ENCODE measurements around the gene C1orf87.

C1orf87 gene, protein sequence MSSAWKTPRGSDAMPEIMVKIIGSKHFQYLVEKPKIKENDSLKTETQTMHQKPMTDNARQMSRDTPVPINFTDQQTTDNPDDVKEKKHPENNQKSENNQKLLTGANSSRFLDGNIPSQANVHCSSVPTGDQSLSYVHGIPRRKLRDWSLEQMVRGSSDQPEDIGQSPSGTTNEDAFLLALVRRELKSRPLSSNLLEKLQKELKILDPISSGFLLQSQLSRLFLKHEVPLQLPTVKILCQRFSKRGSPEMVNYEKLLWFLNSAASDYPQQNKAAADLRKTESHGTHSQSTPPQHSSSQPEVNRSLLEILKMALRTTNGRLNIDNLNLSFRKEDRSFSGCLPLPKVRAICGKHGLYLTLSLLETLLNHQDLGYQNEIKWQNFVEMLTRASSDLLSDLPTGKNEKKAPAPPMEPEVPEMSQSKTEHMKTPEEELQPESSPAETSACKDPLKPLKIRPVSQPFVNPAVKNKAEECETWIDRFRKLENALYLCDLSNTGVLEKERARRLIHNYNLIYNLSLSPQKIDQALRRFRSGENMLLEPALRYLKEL

DNA sequence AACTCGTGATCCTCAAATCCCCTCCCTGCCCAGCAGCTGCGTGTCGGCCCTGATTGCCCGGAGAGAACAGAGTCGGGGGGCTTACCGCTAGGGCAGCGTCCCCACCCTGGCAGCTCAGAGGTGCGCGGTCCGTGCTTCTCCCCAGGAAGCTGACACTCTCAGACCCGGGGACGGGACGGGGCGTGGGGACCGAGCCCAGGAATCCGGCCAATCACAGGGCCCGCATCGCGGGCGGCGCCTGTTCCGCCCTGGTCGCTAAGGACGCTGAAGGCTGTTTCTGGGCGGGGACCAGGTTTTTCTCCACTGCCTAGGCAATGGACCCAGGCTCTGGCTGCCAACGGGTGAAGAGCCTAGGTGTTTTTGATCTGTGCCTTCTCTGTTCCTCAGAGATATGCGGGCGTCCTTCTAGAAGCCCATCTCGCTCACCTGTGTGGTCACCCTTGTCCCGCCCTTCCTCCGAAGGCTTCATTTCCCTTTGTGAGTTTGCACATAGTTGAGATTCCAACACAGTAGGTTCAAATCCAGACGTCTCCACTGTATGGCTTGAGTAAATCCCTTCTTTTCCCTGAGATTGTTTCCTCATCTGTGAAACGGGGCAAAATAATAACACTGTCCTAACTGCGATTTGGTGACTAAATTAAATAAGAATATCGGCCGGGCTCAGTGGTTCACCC is at the start of gene C1orf87:
Gene C1orf87, minus strand, starts transcription at position 166 of the 674 bp plus-strand sequence. CDS start 1,127 bp downstream, outside the sequence.
- no peak for FAIRE-seq

DNA sequence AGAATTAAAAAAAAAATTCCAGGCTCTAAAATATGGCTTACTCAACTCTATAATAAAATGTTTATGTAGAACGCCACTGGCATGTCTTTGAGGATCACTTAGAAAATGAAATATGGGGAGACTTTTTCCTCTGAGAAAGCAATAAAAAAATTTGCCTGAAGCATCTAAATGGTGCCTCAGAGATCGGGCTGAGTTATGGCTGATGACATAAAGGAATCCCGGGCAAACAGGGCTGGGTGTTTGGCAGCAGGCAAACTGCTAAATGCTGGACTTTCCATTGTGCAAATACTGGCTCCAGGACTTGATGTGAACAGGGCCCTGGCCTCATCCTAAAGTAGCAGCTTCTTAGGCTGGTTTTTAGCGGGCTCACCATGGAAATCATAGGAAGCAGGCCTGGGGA is 44.5 kb upstream of the C1orf87 start:
- no peak for FAIRE-seq

DNA sequence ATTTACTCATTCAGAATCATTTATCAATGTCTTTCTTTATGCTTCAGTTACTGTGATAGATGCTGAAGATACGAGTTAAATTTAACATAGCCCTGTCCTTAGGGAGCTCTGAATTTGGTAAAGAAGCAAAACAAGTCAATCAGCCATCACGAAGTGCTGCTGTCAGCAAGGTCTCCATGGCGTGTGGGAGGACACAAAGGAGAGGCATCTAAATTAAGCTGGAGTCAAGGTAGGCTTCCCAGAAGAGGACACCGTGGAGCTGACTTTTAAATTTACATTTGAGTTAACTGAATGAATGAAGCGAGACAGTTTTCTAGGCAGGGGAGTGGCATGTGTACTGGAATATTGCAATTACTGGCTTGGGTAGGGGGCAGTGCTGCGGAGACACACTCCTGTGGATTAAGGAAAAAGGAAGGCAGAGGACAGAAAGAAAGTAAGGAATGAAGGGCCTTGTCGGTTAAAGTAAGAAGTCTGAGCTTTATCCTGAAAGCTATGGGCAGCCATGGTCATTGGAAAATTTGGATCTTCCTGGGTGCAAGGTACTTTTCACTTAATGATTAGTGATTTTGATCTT is 41.3 kb upstream of the C1orf87 start:
- no peak for FAIRE-seq

DNA sequence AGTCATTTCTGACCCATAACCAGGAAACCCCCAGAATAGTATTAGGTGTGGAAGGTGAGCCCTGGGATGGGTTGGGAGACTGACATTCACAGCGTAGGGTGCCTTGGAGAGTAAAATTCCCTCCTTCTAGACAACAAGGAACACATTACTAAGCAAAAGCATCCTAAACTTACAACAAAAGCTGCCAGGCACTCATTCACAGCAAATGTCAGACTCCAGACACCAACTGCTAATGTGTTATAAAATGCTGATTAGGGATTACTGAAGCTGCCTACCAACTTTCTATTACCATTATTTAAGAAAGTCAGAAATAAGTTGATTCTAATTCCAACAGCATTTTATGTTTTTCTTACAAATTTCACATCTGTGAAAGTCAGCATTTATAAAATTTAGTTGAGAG is 40.0 kb upstream of the C1orf87 start:
- FAIRE-seq = no peak

DNA sequence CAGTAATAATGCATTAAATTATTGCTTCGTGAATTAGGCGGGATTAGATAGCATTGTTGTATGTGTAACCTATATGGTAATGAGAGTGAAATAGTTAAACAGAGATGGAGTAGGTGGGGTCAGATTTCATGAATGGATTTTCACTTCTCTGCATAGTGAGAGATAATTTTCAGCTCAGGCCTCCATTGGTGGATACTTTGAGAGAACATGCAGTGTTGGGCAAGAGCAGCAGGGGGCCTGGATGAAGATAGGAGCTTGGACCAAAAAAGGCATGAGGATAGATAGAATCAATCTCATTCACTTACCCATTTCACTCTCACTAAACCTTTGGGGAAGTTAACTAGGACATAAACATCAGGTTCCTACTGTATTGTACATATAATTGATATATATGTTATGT is 39.5 kb upstream of the C1orf87 start:
- no peak for FAIRE-seq

DNA sequence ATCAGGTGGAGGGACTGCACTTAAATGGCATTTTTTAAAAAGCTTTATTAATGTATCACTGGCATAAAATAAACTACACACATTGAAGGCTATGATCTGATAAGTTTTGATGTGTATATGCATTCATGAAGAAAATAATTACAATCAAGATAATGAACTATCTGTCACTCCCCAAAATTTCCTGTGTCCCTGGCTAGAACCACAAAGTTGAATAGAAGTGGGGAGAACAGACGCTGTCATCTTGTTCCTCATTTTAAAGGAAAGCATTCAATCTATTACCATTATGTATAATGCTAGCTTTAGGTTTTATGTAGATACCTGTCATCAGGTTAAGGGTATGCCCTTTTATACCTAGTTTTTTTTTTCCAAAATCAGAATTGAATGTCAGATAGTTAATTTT is 38.1 kb upstream of the C1orf87 start:
- no peak for FAIRE-seq

DNA sequence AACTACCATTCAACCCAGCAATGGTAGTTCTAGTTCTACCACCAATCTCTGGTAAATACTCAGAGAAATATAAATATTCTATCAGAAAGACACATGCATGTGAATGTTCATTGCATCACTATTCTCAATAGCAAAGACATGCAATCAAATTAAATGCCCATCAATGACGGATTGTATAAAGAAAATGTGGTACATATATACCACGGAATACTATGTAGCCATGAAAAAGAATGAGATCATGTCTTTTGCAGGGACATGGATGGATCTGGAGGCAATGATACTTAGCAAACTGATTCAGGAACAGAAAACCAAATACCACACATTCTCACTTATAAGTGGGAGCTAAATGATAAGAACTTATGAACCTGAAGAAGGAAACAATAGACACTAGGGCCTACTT is 37.5 kb upstream of the C1orf87 start:
- no peak for FAIRE-seq

DNA sequence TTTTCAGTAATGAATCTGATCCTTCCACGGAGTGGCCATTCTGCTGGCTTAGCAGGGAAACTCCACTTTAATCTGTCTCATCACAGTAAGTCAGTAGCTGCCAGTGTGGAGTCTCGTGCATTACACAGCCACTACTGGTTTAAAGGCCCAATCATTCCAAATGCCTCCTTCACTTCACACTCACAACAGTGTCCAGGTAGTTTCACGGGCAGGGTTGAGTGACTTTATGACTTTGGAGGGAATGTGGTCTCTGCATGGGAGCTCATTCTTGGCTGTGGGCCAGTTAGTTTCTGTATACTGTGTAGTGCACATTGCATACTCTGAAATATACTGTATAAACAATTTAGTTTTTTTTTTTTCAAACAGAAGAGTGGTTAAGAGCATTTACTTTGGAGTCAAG is 34.6 kb upstream of the C1orf87 start:
- no peak for FAIRE-seq

DNA sequence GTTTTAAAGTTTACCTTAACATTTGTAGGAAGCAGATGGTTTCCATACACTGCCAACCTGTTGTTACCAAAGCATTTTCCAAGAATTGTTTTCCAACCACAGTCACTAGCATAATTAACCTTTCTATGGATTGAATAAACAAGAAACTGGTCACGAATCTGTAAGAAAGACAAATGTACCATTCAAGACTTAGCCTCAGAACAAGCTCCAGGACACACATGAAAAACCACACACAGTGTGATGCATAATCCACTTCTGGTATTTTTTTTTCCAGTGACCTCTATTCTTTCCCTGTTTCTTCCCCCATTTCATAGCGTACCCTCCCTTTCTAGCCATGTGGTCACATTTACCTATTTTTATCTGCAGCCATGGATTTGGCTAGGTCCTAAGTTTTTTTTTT is 29.6 kb upstream of the C1orf87 start:
- FAIRE-seq = no peak

DNA sequence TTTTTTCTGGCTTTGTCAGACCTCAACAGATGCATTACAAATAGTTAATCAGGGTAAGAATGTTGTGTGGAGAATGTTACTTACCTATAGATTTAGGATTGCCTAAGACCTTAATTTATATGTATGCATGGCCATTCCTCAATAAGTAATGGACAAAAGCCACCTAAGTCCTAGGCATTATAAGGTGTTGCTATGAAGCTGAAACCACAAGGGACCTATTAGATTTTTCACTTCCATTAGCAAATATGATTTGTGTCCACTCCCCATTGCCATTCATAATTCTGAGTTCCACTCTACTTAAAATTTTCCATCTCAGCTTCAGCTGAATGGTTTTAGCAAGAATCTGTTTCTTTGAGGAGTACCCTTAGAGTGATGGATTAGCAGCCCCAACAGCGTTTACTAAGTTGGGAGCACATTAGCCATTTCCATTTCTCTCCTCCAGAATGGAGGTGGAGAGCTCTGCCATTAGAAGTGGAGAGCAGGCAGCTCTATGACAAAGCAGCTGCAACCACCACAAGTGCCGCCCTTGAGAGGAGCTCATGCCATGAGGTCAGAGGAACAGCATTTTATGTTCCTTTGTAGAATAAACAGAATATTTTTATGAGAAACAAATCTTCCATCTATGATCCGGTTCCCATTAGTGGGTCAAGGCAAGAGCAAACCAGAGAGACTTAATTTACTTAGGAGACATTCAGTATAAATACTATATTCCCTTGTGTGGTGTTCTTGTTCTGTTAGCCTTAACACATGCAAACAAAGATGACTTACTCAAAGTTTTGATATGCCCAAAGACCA is 28.9 kb upstream of the C1orf87 start:
- FAIRE-seq = no peak

DNA sequence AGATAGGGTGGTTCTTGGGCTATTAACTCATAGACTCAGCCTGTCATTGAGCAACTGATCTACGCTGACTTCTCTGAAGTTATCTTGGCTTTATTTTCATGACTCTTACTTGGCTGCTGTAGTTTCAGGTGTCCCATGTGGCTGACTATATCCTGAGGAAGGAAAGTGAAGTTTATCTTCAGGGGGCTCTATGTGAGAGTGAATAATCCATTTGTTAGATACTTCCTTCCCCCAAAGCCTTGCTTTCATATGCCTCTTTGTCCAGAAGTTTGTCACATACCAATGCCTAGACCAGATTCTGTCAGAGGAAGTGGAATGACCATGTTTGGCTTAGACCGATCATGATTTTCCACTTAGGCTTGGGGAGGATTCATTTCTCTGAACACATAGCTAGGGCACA is 27.9 kb upstream of the C1orf87 start:
- FAIRE-seq = no peak

DNA sequence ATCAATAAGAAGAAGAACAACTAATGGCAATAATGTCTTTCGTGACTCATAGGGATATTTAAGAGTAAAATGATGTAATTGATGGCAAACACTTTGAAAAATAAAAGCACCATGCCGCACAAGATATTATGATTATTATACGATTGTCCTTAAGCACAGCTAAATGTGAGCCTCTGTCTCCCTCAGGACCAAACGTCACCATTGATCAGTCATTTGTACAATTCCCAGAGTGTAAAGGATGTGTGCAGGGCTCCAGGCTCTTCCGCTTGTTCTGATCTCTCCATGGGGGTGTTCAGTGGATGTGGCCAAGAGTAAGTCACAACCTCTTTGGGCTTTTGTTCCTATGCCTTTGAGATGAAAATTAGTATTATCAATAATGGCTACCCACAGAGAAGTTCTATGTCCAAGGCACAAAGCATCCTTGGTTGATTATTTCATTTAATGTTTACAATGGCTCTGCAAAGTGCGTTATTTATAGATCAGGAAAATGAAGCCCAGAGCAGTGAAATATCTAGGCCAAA is 17.7 kb upstream of the C1orf87 start:
- no peak for FAIRE-seq

DNA sequence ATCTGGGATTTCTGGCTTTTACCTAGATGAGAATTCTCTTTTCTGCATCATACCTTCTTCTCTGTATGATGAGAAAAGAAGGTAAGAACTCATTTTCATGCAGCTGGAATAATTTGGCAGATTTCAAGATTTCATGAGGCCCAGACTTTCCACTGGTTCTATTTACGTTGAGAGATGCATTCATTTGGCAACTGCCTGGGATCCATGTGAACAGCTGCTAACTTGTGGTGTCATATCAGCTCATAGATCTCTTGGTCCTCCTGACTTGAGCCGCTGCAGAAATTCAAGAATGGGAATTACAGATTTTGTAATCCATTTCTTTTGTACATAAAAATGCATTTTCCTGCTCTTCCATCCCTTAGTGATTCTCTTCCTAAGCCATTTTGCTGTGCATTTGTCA is 17.1 kb upstream of the C1orf87 start:
- no peak for FAIRE-seq

DNA sequence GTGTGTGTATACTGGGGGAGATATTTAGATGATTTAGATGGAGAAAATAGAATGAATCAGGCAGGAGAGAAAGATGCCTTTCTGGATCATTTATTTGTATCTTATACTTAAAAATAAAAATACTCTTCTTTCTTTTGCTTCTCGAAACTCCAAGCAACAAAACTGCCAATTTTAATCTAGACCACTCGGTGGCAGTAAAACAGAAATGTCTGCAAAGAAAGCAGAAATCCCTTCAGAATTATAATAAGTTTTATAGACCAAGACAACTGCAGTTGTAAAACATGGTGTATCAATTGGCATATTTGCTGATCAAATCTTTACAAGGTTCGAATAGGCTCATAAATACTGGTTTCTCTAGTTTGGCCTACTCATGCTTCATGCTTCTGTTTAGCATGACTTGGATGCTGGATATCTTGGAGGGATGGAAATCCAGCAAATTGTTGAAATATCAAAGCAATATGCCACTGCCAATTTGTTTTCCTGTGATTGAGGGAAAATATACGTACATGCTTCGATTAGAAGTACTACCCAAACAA is 15.1 kb upstream of the C1orf87 start:
- FAIRE-seq = peak; percentile 85

DNA sequence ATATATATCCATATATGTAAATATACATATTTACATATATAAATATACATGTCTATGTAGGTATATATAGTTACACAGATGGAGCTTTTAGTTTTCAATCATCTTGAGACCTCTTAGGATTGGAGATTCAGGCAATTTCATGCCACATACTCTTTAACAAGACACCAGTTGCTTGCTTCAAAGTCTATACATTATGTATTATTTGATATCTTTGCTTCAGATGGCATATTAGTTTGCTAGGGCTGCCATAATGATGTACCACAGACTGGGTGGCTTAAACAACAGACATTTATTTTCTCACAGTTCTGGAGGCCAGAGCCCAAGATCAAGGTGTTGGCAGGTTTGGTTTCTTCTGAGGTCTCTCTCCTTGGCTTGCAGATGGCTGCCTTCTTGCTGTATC is 14.1 kb upstream of the C1orf87 start:
- no peak for FAIRE-seq

DNA sequence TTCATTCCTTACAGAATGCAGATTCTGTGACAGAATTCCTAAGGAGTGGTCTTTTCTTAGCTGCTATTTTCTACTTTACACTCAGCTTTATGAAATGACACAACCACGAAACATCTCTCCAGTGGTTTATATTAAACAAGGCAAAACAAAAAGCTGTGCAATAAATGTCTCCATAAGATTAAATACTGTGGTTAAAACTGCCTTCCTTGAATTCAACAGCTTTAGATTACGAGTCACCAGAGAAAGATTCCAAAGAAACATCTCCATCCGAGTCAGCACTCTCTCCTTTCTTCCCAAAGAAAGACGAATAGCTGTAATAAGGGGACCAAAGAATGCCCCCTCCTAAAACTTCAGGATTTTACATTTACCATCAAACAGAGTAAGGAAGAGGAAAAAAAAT is 4.6 kb upstream of the C1orf87 start:
- no peak for FAIRE-seq

DNA sequence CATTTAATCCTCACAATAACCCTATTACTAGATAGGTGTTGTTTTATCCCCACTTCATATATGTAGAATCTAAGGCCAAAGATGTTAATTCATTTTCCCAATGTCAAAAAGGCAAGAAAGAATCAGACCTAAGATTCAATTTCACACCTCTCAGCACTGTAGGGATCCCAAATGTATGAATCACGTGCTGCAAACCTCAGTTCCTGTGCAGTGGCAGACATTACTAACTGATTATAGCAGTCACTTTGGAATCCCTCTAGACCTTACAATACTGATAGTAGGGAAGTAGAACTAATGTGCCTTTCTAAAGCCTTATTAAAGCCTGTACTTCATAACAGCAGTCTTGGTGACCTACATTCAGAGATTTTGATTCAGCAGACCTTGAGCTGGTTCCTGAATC is 2.3 kb downstream of the C1orf87 start:
- no peak for FAIRE-seq

DNA sequence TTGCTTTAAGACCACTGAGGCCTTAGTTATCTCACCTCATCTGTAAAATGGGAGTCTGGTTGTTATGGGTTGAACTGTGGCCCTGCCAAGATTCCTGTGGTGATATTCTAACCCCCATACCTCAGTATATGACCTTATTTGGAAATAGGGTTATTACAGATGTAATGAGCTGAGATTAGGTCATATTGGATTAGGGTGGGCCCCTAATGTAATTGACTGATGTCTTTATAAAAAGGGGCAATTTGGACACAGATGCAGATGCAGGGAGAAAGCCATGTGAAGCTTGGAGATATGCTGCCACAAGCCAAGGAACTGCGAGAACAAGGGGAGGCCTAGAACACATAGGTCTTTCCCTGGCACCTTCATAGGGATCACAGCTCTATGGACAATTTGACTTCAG is 3.9 kb downstream of the C1orf87 start:
- no peak for FAIRE-seq

DNA sequence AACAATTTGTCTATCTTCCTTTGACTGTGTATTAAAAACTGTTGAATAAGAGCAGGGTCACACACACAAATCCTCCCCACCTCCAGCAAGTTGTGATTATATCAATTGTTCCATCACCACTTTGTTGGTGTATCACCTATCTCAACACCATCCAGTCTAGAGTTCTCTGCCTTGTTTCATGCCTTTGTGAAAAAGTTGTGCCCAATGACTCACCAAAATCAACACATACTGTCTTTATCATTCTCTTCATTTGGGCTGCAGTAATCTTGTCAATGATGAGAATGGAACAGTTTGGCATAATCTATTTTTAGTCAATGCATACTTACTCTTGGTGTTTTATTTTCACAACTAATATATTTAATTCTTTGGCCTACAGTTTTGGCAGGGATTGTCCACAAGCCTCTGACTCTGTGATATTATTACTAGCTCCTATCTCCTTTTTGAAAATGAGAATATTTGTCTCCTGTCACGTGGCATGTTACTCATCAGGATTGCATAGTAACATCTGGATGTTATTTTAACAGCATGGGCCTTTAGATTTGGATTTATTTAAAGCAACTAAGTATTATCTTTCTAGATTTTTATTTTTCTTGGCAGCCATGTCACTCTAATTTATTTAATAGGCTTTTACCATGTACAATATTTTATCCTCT is 5.1 kb downstream of the C1orf87 start:
- FAIRE-seq = no peak

DNA sequence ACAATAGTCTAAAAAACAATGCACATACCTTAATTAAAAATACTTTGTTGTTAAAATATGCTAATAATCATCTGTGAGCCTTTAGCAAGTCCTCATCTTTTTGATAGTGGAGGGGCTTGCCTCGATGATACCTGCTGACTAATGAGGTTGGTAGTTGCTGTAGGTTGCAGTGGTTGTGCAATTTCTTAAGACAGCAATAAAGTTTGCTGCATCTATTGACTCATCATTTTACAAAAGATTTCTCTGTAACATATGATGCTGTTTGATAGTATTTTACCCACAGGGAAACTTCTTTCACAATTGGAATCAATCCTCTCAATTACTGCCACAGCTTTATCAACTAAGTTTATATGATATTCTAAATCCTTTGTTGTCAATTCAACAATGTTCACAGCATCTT is 7.6 kb downstream of the C1orf87 start:
- FAIRE-seq = no peak

DNA sequence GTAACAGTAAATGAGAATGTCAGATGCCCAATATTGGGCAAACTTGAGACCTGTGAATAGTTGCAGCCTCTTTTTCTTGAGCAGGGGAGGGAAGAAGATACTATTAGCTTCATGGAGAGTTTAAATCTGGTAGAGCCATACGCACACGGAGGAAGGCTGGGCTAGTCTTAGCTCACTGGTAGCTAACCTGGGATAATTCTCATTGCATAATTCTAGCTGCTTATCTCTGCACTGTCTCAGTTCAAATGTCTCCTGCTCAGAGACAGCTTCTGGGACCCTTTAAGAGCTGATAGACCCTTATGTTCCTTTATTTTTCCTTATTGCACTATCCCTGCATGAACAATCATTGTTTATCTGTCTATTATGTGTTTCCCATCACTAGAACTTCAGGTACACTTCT is 8.4 kb downstream of the C1orf87 start:
- no peak for FAIRE-seq

DNA sequence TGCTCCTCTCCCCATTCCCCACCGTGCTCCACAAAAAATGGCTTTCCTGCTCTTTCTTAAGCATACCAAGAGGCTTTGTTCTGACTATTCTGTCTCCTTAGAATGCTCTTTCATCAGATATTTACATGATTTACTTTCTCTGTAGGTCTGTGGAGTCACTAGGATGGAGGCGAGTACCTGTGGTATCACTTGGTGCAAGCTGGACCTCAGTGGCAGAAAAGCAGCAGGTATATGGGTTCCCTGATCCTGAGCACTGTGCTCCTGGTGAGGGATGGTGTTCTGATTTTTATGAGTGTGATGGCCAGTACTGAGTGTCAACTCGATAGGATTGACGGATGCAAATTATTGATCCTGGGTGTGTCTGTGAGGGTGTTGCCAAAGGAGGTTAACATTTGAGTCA is 10.0 kb downstream of the C1orf87 start:
- no peak for FAIRE-seq

Data from islet of Langerhans (tissue), 1 donor.